HCT116 (cell line): ENCODE data around the gene TUBD1. TPM values are rescaled to one million over a fixed set of nuclear protein-coding genes. Genes with fewer than 3 reads are reported as not detected.

ENCODE experiments used
- ATAC-seq: fragments of 200-7000 bp; cut with Tn5 transposase; 2 replicates; pipeline ENCODE4 v1.9.1; 2020; ENCODE audit warnings: mild to moderate bottlenecking, moderate library complexity
- BruUV-seq: library from RNA; stranded (reverse); fragments of 400-500 nt; replicated peaks from 2 replicates; lab custom pipeline; 2021; lab: Mats Ljungman, UMichigan
- CTCF ChIA-PET: fragments of 300-600 bp; sonication (Branson Sonifier 250); formaldehyde crosslinking; loops from one replicate; lab custom pipeline; 2021; ENCODE audit warnings: antibody characterized with exemption; lab: Charles Lee
- POLR2A ChIA-PET: fragments of 300-600, 350-600 bp; sonication (Branson Sonifier 250); formaldehyde crosslinking; loops from one replicate; lab custom pipeline; 2021; ENCODE audit warnings: antibody characterized with exemption; lab: Charles Lee
- RAD21 ChIA-PET, 2 experiments: fragments of 300-600 bp; sonication (Branson Sonifier 250); formaldehyde crosslinking; loops; one replicate each; lab custom pipeline; 2023; ENCODE audit warnings: low total read pairs in 2 of 2; ENCODE audit not compliant: uncharacterized antibody in 2 of 2, unreplicated experiment in 2 of 2, low non-redundant PET in 1 of 2; lab: Charles Lee
- DNase-seq: peaks from one replicate; pipeline ENCODE4 v3.0.0-alpha.2; 2010; ENCODE audit warnings: low read depth, low spot score
- H2AFZ ChIP-seq: fragments of 200-600 bp; shearing (Covaris generic), sonication (generic); 2 replicates; pipeline ENCODE4 v1.6.1; 2017; ENCODE audit warnings: low read depth, mixed run types, mixed read lengths, antibody characterized with exemption, low read length; ENCODE audit not compliant: poor library complexity, severe bottlenecking
- H3K27ac ChIP-seq: 2 replicates; pipeline ENCODE4 v1.5.1; 2012; ENCODE audit warnings: low read depth, low read length
- H3K27me3 ChIP-seq: fragments of 200-600 bp; sonication (generic); 2 replicates; pipeline ENCODE4 v1.6.1; 2016; ENCODE audit warnings: mixed run types, low read length, mixed read lengths; ENCODE audit not compliant: insufficient read depth
- H3K36me3 ChIP-seq, 2 experiments: fragments of 200-500 bp in 1 of 2; fragments of 200-600 bp in 1 of 2; sonication (Bioruptor generic) in 1 of 2; sonication (generic) in 1 of 2; 2 replicates each; pipeline versions ENCODE4 v1.5.1 to v1.6.1; 2014 to 2016; ENCODE audit warnings: low read length in 2 of 2, inconsistent platforms in 1 of 2, mixed read lengths in 1 of 2, mixed run types in 1 of 2; ENCODE audit not compliant: insufficient read depth in 2 of 2, control insufficient read depth in 1 of 2
- H3K4me1 ChIP-seq, 2 experiments: fragments of 200-600 bp in 1 of 2; sonication (generic) in 1 of 2; 2 replicates each; pipeline versions ENCODE4 v1.5.1 to v1.6.1; 2012 to 2017; ENCODE audit warnings: low read length in 2 of 2, inconsistent platforms in 1 of 2, mild to moderate bottlenecking in 1 of 2, mixed read lengths in 1 of 2, mixed run types in 1 of 2, moderate library complexity in 1 of 2; ENCODE audit not compliant: insufficient read depth in 2 of 2, control insufficient read depth in 1 of 2
- H3K4me2 ChIP-seq: fragments of 200-600 bp; sonication (generic); 2 replicates; pipeline ENCODE4 v1.6.1; 2017; ENCODE audit warnings: mixed run types, low read length, mixed read lengths
- H3K4me3 ChIP-seq, 2 experiments: fragments of 200-600 bp in 1 of 2; sonication (generic) in 1 of 2; replicated peaks in 1 of 2; 2 replicates each; pipeline ENCODE4 v1.5.1; 2011 to 2016; ENCODE audit warnings: low read length in 2 of 2, control low read depth in 1 of 2, low read depth in 1 of 2, mild to moderate bottlenecking in 1 of 2, mixed read lengths in 1 of 2, mixed run types in 1 of 2
- H3K79me2 ChIP-seq: fragments of 200-600 bp; sonication (generic); 2 replicates; pipeline ENCODE4 v1.6.1; 2017; ENCODE audit warnings: mild to moderate bottlenecking, mixed run types, low read length, moderate library complexity, mixed read lengths; ENCODE audit not compliant: insufficient read depth
- H3K9ac ChIP-seq: fragments of 200-600 bp; sonication (generic); 2 replicates; pipeline ENCODE4 v1.6.1; 2016; ENCODE audit warnings: low read length, mixed read lengths
- H3K9me2 ChIP-seq: fragments of 200-600 bp; sonication (generic), shearing (Covaris generic); 2 replicates; pipeline ENCODE4 v1.6.1; 2017; ENCODE audit warnings: mixed run types, mild to moderate bottlenecking, moderate library complexity; ENCODE audit not compliant: insufficient read depth
- H3K9me3 ChIP-seq, 2 experiments: fragments of 200-500 bp in 1 of 2; fragments of 200-600 bp in 1 of 2; sonication (Bioruptor generic) in 1 of 2; sonication (generic) in 1 of 2; 2 replicates each; pipeline ENCODE4 v1.6.1; 2014 to 2017; ENCODE audit warnings: low read length in 2 of 2, mixed read lengths in 2 of 2, inconsistent platforms in 1 of 2, low read depth in 1 of 2, mild to moderate bottlenecking in 1 of 2, mixed run types in 1 of 2, moderate library complexity in 1 of 2; ENCODE audit not compliant: control insufficient read depth in 1 of 2, insufficient read depth in 1 of 2
- H4K20me1 ChIP-seq: fragments of 200-600 bp; sonication (generic), shearing (Covaris generic); 2 replicates; pipeline ENCODE4 v1.6.1; 2017; ENCODE audit warnings: mixed run types, mild to moderate bottlenecking, moderate library complexity; ENCODE audit not compliant: insufficient read depth
- CBX3 ChIP-seq: IDR thresholded peaks from 2 replicates; pipeline ENCODE4 v1.6.1; 2012; ENCODE audit warnings: low read depth
- ELF1 ChIP-seq: IDR thresholded peaks from 2 replicates; pipeline ENCODE4 v1.6.1; 2012; ENCODE audit warnings: low read depth, borderline replicate concordance
- EZH2 ChIP-seq: fragments of 200-600 bp; sonication (generic); IDR thresholded peaks from 2 replicates; pipeline ENCODE4 v1.6.1; 2017; ENCODE audit warnings: antibody characterized with exemption, mixed run types
- EZH2phosphoT487 ChIP-seq: fragments of 200-600 bp; IDR thresholded peaks from 2 replicates; pipeline ENCODE4 v1.6.1; 2018; ENCODE audit warnings: antibody characterized with exemption, borderline replicate concordance
- FOSL1 ChIP-seq: IDR thresholded peaks from 2 replicates; pipeline ENCODE4 v1.6.1; 2012; ENCODE audit warnings: low read depth
- JUND ChIP-seq: IDR thresholded peaks from 2 replicates; pipeline ENCODE4 v1.6.1; 2012
- MAX ChIP-seq: IDR thresholded peaks from 2 replicates; pipeline ENCODE4 v1.6.1; 2012
- POLR2A ChIP-seq: IDR thresholded peaks from 2 replicates; pipeline ENCODE4 v1.7.0; 2011; ENCODE audit warnings: borderline replicate concordance; ENCODE audit not compliant: insufficient read depth, insufficient read length; ENCODE audit errors: extremely low read depth
- POLR2AphosphoS5 ChIP-seq: IDR thresholded peaks from 2 replicates; pipeline ENCODE4 v1.6.1; 2011; ENCODE audit warnings: mild to moderate bottlenecking, low read depth, low read length, moderate library complexity
- RAD21 ChIP-seq: IDR thresholded peaks from 2 replicates; pipeline ENCODE4 v1.6.1; 2012; ENCODE audit warnings: low read depth, mild to moderate bottlenecking
- REST ChIP-seq: IDR thresholded peaks from 2 replicates; pipeline ENCODE4 v1.6.1; 2012; ENCODE audit warnings: low read depth
- SP1 ChIP-seq: IDR thresholded peaks from 2 replicates; pipeline ENCODE4 v1.6.1; 2012; ENCODE audit warnings: low read depth
- TCF7L2 ChIP-seq: IDR thresholded peaks from 2 replicates; pipeline ENCODE4 v1.7.0; 2011; ENCODE audit warnings: borderline replicate concordance, inconsistent platforms; ENCODE audit not compliant: insufficient read depth, insufficient read length; ENCODE audit errors: extremely low read depth
- YY1 ChIP-seq: IDR thresholded peaks from 2 replicates; pipeline ENCODE4 v1.6.1; 2011; ENCODE audit warnings: low read length, low read depth, moderate library complexity, mild to moderate bottlenecking; ENCODE audit not compliant: insufficient replicate concordance; ENCODE audit errors: extremely low read depth
- ZBTB33 ChIP-seq: IDR thresholded peaks from 2 replicates; pipeline ENCODE4 v1.6.1; 2011; ENCODE audit warnings: mild to moderate bottlenecking, low read length, moderate library complexity; ENCODE audit not compliant: insufficient replicate concordance; ENCODE audit errors: extremely low read depth
- ZFX ChIP-seq: fragments of 450-650 bp; IDR thresholded peaks from 2 replicates; pipeline ENCODE4 v1.6.1; 2017
- ZNF274 ChIP-seq: fragments of 200-500 bp; sonication (Bioruptor generic); IDR thresholded peaks from 2 replicates; pipeline ENCODE4 v1.6.1; 2014; ENCODE audit warnings: mild to moderate bottlenecking, low read depth, low read length, inconsistent platforms
- intact Hi-C: fragments of 100-400 bp; cut with micrococcal nuclease; formaldehyde crosslinking; loops from 2 replicates; pipeline ENCODE4 v1.10.0; 2022
- total RNA-seq: library from RNA; stranded (reverse); gene quantifications from one replicate; pipeline ENCODE4 v1.2.1, GENCODE V29; 2021; ENCODE audit not compliant: unreplicated experiment
- TF ChIP-seq, protein P1 (sequence below), 3 experiments: fragments of 200-600 bp in 1 of 3; sonication (generic) in 1 of 3; IDR thresholded peaks in 2 of 3; conservative IDR thresholded peaks in 1 of 3; 2 replicates each; pipeline ENCODE4 v1.5.1; 2012 to 2017; ENCODE audit warnings: low read depth in 2 of 3, low read length in 2 of 3, antibody characterized with exemption in 1 of 3, borderline replicate concordance in 1 of 3, control low read depth in 1 of 3, mild to moderate bottlenecking in 1 of 3, mixed read lengths in 1 of 3, mixed run types in 1 of 3, moderate library complexity in 1 of 3; ENCODE audit not compliant: insufficient read depth in 1 of 3
- TF ChIP-seq, protein P2 (sequence below): IDR thresholded peaks from 2 replicates; pipeline ENCODE4 v1.6.1; 2012

Gene TUBD1
- total RNA-seq, 1 experiment from 2014 or later: 13.0 TPM

- ATAC-seq (no peak), DNase-seq (no peak)
- intact Hi-C loops: no loop called here
- Histone ChIP-seq H3K36me3 (peaks cover 28 to 29% of the 10 kb centered on the region in 2 experiments; a peak in 3 of 4 replicates), H3K9ac (no peak overlapping the region), H3K4me1 (peaks cover 7 to 19% of the 10 kb centered on the region in 2 experiments), H3K79me2 (peaks cover 34% of the 10 kb centered on the region), H3K27me3 (no peaks in the 10 kb centered on the region), H4K20me1 (no peaks in the 10 kb centered on the region), H2AFZ (no peak overlapping the region), H3K4me3 (no peak overlapping the region), H3K4me2 (no peak overlapping the region), H3K9me2 (no peaks in the 10 kb centered on the region), H3K27ac (no peak overlapping the region), H3K9me3 (no peaks in the 10 kb centered on the region)
- no TSS peak for BruUV-seq
- RAD21 ChIA-PET: no interaction called here
- CTCF ChIA-PET: no interaction called here
- POLR2A ChIA-PET: interaction anchor here (1.6 kb wide), 1 partner anchor 11 kb away, joined by 4 read pairs; no protein-coding TSS in a partner anchor
- TF ChIP-seq YY1: no peak
- TF ChIP-seq REST: no peak
- TF ChIP-seq SP1: no peak
- TF ChIP-seq ELF1: no peak
- TF ChIP-seq TCF7L2: no peak
- no peak for TF ChIP-seq ZBTB33
- no peak for TF ChIP-seq POLR2A
- TF ChIP-seq MAX: no peak
- no peak for TF ChIP-seq POLR2AphosphoS5
- TF ChIP-seq CBX3: no peak
- no peak for TF ChIP-seq RAD21
- no peak for TF ChIP-seq ZFX
- no peak for TF ChIP-seq EZH2
- TF ChIP-seq, protein P1, sequence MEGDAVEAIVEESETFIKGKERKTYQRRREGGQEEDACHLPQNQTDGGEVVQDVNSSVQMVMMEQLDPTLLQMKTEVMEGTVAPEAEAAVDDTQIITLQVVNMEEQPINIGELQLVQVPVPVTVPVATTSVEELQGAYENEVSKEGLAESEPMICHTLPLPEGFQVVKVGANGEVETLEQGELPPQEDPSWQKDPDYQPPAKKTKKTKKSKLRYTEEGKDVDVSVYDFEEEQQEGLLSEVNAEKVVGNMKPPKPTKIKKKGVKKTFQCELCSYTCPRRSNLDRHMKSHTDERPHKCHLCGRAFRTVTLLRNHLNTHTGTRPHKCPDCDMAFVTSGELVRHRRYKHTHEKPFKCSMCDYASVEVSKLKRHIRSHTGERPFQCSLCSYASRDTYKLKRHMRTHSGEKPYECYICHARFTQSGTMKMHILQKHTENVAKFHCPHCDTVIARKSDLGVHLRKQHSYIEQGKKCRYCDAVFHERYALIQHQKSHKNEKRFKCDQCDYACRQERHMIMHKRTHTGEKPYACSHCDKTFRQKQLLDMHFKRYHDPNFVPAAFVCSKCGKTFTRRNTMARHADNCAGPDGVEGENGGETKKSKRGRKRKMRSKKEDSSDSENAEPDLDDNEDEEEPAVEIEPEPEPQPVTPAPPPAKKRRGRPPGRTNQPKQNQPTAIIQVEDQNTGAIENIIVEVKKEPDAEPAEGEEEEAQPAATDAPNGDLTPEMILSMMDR (IDR thresholded peaks at IDR 0.05 in 2 of 3, conservative IDR thresholded peaks at IDR 0.05 in 1 of 3; ENCODE audit: borderline replicate concordance in 1 of 3, insufficient read depth in 1 of 3, low read depth in 2 of 3, low read length in 2 of 3): no peak
- TF ChIP-seq ZNF274: no peak
- no peak for TF ChIP-seq JUND
- TF ChIP-seq EZH2phosphoT487: no peak
- TF ChIP-seq, protein P2, sequence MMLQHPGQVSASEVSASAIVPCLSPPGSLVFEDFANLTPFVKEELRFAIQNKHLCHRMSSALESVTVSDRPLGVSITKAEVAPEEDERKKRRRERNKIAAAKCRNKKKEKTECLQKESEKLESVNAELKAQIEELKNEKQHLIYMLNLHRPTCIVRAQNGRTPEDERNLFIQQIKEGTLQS: no peak
- no peak for TF ChIP-seq FOSL1
Measured at GRCh38 chr17:59888145-59888750, 4.5 kb downstream of the TUBD1 start.
